ENCODE results near the gene PCSK9.

DNA sequence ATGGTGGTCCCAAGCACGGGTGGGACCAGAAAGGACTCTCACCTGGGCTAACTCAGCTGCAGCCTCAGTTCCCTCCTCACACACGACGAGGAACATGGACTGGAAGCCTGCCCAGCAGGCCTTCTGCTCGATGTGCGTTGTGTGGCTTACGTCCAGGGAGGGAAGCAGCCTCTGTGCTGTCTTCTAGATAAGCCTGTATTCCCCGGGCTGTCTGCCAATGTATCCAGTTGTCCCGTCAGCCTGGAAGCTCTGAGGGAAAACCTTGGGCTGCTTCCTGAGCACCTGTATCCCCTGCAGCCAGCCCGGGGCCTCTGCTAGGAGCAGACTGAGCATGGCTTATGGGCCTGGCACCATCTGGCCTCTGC lies 10.5 kb downstream of the PCSK9 start:
- TF ChIP-seq, protein P1, sequence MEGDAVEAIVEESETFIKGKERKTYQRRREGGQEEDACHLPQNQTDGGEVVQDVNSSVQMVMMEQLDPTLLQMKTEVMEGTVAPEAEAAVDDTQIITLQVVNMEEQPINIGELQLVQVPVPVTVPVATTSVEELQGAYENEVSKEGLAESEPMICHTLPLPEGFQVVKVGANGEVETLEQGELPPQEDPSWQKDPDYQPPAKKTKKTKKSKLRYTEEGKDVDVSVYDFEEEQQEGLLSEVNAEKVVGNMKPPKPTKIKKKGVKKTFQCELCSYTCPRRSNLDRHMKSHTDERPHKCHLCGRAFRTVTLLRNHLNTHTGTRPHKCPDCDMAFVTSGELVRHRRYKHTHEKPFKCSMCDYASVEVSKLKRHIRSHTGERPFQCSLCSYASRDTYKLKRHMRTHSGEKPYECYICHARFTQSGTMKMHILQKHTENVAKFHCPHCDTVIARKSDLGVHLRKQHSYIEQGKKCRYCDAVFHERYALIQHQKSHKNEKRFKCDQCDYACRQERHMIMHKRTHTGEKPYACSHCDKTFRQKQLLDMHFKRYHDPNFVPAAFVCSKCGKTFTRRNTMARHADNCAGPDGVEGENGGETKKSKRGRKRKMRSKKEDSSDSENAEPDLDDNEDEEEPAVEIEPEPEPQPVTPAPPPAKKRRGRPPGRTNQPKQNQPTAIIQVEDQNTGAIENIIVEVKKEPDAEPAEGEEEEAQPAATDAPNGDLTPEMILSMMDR (IDR thresholded peaks at IDR 0.05) = no peak
- no peak for TF ChIP-seq ZFX (IDR thresholded peaks at IDR 0.05; ENCODE audit: borderline replicate concordance)

All from 22Rv1 (cell line).